Astrocyte of the spinal cord (primary cell): ENCODE data around the gene CISD1.

Experiments
- DNase-seq: peaks from one replicate; pipeline ENCODE4 v3.0.0; 2011; ENCODE audit warnings: low read depth, low spot score
- H3K4me3 ChIP-seq: 2 replicates; pipeline ENCODE4 v1.5.1; 2011; ENCODE audit warnings: low read depth, mild to moderate bottlenecking, low read length, moderate library complexity
- CTCF ChIP-seq: IDR thresholded peaks from 2 replicates; pipeline ENCODE4 v1.5.1; 2012; ENCODE audit warnings: low read depth, mild to moderate bottlenecking, low read length, inconsistent platforms
- in situ Hi-C: cut with HindIII; loops from 2 replicates; pipeline ENCODE4 v1.10.0; 2017; ENCODE audit warnings: low sequenced_read_pairs

CISD1 gene

GRCh38 chr10:58291538-58292174, 22.7 kb downstream of the CISD1 start:
- DNase-seq, result peak; percentile 67
- in situ Hi-C loops, result no loop called here
- TF ChIP-seq CTCF, result peak; percentile 64
- H3K4me3 ChIP-seq, result no peak overlapping the region

- no peak for DNase-seq
- H3K4me3 ChIP-seq, result no peak overlapping the region
- in situ Hi-C loops, result no loop called here
- TF ChIP-seq CTCF, result no peak
Observed at GRCh38 chr10:58293989-58294388, 25.0 kb downstream of the CISD1 start.

- peak; percentile 51 for DNase-seq
- no peak overlapping the region for H3K4me3 ChIP-seq
- in situ Hi-C loops, result no loop called here
- TF ChIP-seq CTCF, result peak; percentile 85
Observed at GRCh38 chr10:58299580-58299979, 30.6 kb downstream of the CISD1 start.

GRCh38 chr10:58300676-58301075, 31.7 kb downstream of the CISD1 start:
- in situ Hi-C loops, result no loop called here
- no peak for DNase-seq
- no peak for TF ChIP-seq CTCF
- H3K4me3 ChIP-seq, result no peak overlapping the region

GRCh38 chr10:58302254-58302653, 33.3 kb downstream of the CISD1 start:
- in situ Hi-C loops, result no loop called here
- H3K4me3 ChIP-seq, result no peak overlapping the region
- no peak for TF ChIP-seq CTCF
- DNase-seq, result no peak

GRCh38 chr10:58304099-58304633, 35.2 kb downstream of the CISD1 start:
- H3K4me3 ChIP-seq, result no peak overlapping the region
- in situ Hi-C loops, result no loop called here
- no peak for TF ChIP-seq CTCF
- DNase-seq, result no peak
